ENCODE data around the gene TRIP12.
"Not testable (repeated sequence)": the region's sequence is repeated elsewhere in the genome, so short reads cannot be mapped to it uniquely, and the experiment has no call there.

TRIP12 gene

GRCh38 chr2:229855116-229855515, 66.7 kb downstream of the TRIP12 start:
- H3F3A ChIP-seq (ENCODE audit: insufficient read depth, low read length) = no peaks in the 10 kb centered on the region
- no peak overlapping the region for H3K4me2 ChIP-seq (ENCODE audit: low read depth, low read length)
- no peak overlapping the region for H3K27ac ChIP-seq (ENCODE audit: low read length)
- H4K20me1 ChIP-seq (ENCODE audit: insufficient read depth, low read length) = no peaks in the 10 kb centered on the region
- DNase-seq = no peak
- TF ChIP-seq EZH2 (optimal IDR thresholded peaks at IDR 0.05; ENCODE audit: low read depth, low read length) = no peak
- TF ChIP-seq CTCF (IDR thresholded peaks at IDR 0.05; ENCODE audit: low read length) = no peak
- TF ChIP-seq EZH2phosphoT487 (IDR thresholded peaks at IDR 0.05; ENCODE audit: low read length) = no peak
- H3K4me1 ChIP-seq (ENCODE audit: low read length) = 0 out of 2 replicates have a peak, but pooled peaks cover 4% of the 10 kb centered on the region
- H3K36me3 ChIP-seq (replicated peaks; ENCODE audit: insufficient read depth, low read length) = no peaks in the 10 kb centered on the region; the same call in 1 of the 2 replicates
- H3K27me3 ChIP-seq (replicated peaks; ENCODE audit: insufficient read depth, low read length) = no peaks in the 10 kb centered on the region
- H3K9me2 ChIP-seq (replicated peaks; ENCODE audit: insufficient read depth, low read length) = no peaks in the 10 kb centered on the region
- H3K9ac ChIP-seq (ENCODE audit: low read length) = no peak overlapping the region
- no peak overlapping the region for H3K4me3 ChIP-seq (ENCODE audit: low read length)
- no peaks in the 10 kb centered on the region for H3K9me3 ChIP-seq (replicated peaks; ENCODE audit: insufficient read depth, low read length)
- H3K79me2 ChIP-seq (ENCODE audit: low read length) = peaks cover 11% of the 10 kb centered on the region; the same call in 1 of the 2 replicates
- H2AFZ ChIP-seq (ENCODE audit: low read length) = no peak overlapping the region

- 0 out of 2 replicates have a peak, but pooled peaks cover 4% of the 10 kb centered on the region for H3K4me1 ChIP-seq (ENCODE audit: low read length)
Observed at GRCh38 chr2:229852565-229852964, 69.2 kb downstream of the TRIP12 start.

GRCh38 chr2:229851870-229852269, 69.9 kb downstream of the TRIP12 start:
- no peak overlapping the region for H2AFZ ChIP-seq (ENCODE audit: low read length)
- no peak overlapping the region for H3K9ac ChIP-seq (ENCODE audit: low read length)
- H3F3A ChIP-seq (ENCODE audit: insufficient read depth, low read length) = no peaks in the 10 kb centered on the region
- H3K9me3 ChIP-seq (replicated peaks; ENCODE audit: insufficient read depth, low read length) = no peaks in the 10 kb centered on the region
- no peaks in the 10 kb centered on the region for H4K20me1 ChIP-seq (ENCODE audit: insufficient read depth, low read length)
- H3K27ac ChIP-seq (ENCODE audit: low read length) = no peak overlapping the region
- no peaks in the 10 kb centered on the region for H3K27me3 ChIP-seq (replicated peaks; ENCODE audit: insufficient read depth, low read length)
- peaks cover 8% of the 10 kb centered on the region for H3K79me2 ChIP-seq (ENCODE audit: low read length)
- 0 out of 2 replicates have a peak, but pooled peaks cover 4% of the 10 kb centered on the region for H3K4me1 ChIP-seq (ENCODE audit: low read length)
- no peaks in the 10 kb centered on the region for H3K9me2 ChIP-seq (replicated peaks; ENCODE audit: insufficient read depth, low read length)
- no peak for DNase-seq
- H3K4me2 ChIP-seq (ENCODE audit: low read depth, low read length) = no peak overlapping the region
- H3K4me3 ChIP-seq (ENCODE audit: low read length) = no peak overlapping the region
- TF ChIP-seq EZH2phosphoT487 (IDR thresholded peaks at IDR 0.05; ENCODE audit: low read length) (no peak), CTCF (IDR thresholded peaks at IDR 0.05; ENCODE audit: low read length) (no peak)
- no peaks in the 10 kb centered on the region; the same call in 1 of the 2 replicates for H3K36me3 ChIP-seq (replicated peaks; ENCODE audit: insufficient read depth, low read length)

More at GRCh38 chr2:229852565-229852964, 69.2 kb downstream of the TRIP12 start:
- Histone ChIP-seq H4K20me1 (ENCODE audit: insufficient read depth, low read length) (no peaks in the 10 kb centered on the region), H3K4me3 (ENCODE audit: low read length) (no peak overlapping the region), H3K27me3 (replicated peaks; ENCODE audit: insufficient read depth, low read length) (no peaks in the 10 kb centered on the region), H3K9ac (ENCODE audit: low read length) (no peak overlapping the region), H3K36me3 (replicated peaks; ENCODE audit: insufficient read depth, low read length) (no peaks in the 10 kb centered on the region; the same call in 1 of the 2 replicates), H3F3A (ENCODE audit: insufficient read depth, low read length) (no peaks in the 10 kb centered on the region), H3K9me2 (replicated peaks; ENCODE audit: insufficient read depth, low read length) (no peaks in the 10 kb centered on the region), H3K79me2 (ENCODE audit: low read length) (peaks cover 8% of the 10 kb centered on the region), H3K9me3 (replicated peaks; ENCODE audit: insufficient read depth, low read length) (no peaks in the 10 kb centered on the region), H2AFZ (ENCODE audit: low read length) (no peak overlapping the region), H3K27ac (ENCODE audit: low read length) (no peak overlapping the region), H3K4me2 (ENCODE audit: low read depth, low read length) (no peak overlapping the region)
- peak; percentile 60 for DNase-seq
- no peak for TF ChIP-seq EZH2phosphoT487 (IDR thresholded peaks at IDR 0.05; ENCODE audit: low read length)
- TF ChIP-seq EZH2 (optimal IDR thresholded peaks at IDR 0.05; ENCODE audit: low read depth, low read length) = no peak
- TF ChIP-seq CTCF (IDR thresholded peaks at IDR 0.05; ENCODE audit: low read length) = no peak

- not testable (repeated sequence) for DNase-seq; H3K4me1 ChIP-seq (ENCODE audit: low read length); H3K9me2 ChIP-seq (replicated peaks; ENCODE audit: insufficient read depth, low read length); H3K4me2 ChIP-seq (ENCODE audit: low read depth, low read length); H3K27ac ChIP-seq (ENCODE audit: low read length); H2AFZ ChIP-seq (ENCODE audit: low read length); H3K4me3 ChIP-seq (ENCODE audit: low read length); H3K36me3 ChIP-seq (replicated peaks; ENCODE audit: insufficient read depth, low read length); H3K79me2 ChIP-seq (ENCODE audit: low read length); H3K9ac ChIP-seq (ENCODE audit: low read length); H4K20me1 ChIP-seq (ENCODE audit: insufficient read depth, low read length); H3K9me3 ChIP-seq (replicated peaks; ENCODE audit: insufficient read depth, low read length); H3F3A ChIP-seq (ENCODE audit: insufficient read depth, low read length); H3K27me3 ChIP-seq (replicated peaks; ENCODE audit: insufficient read depth, low read length)
Observed at GRCh38 chr2:229850355-229851275, 71.2 kb downstream of the TRIP12 start.

Data from MM.1S (cell line).